NCI-H187 (cell line): ENCODE measurements around the gene MCEE.
"Not testable (repeated sequence)": the region's sequence is repeated elsewhere in the genome, so short reads cannot be mapped to it uniquely, and the experiment has no call there.

Experiments used
- DNase-seq, 2 experiments: peaks; one replicate each; lab custom pipeline; 2025; lab: John Stamatoyannopoulos, UW

MCEE gene

GRCh38 chr2:71130152-71130904 lies at the start of gene MCEE, which contains the start of gene MPHOSPH10:
MCEE (minus strand) TSS chr2:71130229; CDS start chr2:71130219, 10 bp downstream.
MPHOSPH10 (plus strand) TSS chr2:71130634; CDS start chr2:71130666, 32 bp downstream.
- DNase-seq = peak; percentile 71 to 73

- peak in 1 of 2 experiments; percentile 42 for DNase-seq
Measured at GRCh38 chr2:71178836-71179235, 48.8 kb upstream of the MCEE start.

GRCh38 chr2:71174207-71174606 lies 44.2 kb upstream of the MCEE start:
- DNase-seq = no peak

GRCh38 chr2:71173096-71173495 lies 43.1 kb upstream of the MCEE start:
- no peak for DNase-seq

GRCh38 chr2:71166812-71167211 lies 36.8 kb upstream of the MCEE start:
- DNase-seq = no peak

- DNase-seq = peak; percentile 3 to 34
Measured at GRCh38 chr2:71157124-71157793, 27.2 kb upstream of the MCEE start.

GRCh38 chr2:71156573-71156972 lies 26.5 kb upstream of the MCEE start:
- no peak for DNase-seq

- no peak for DNase-seq
Measured at GRCh38 chr2:71155846-71156245, 25.8 kb upstream of the MCEE start.

- no peak for DNase-seq
Measured at GRCh38 chr2:71154798-71155197, 24.8 kb upstream of the MCEE start.

- DNase-seq = no peak
Measured at GRCh38 chr2:71154279-71154678, 24.2 kb upstream of the MCEE start.

GRCh38 chr2:71153585-71154224 lies 23.7 kb upstream of the MCEE start:
- DNase-seq = no peak

GRCh38 chr2:71151620-71152019 lies 21.6 kb upstream of the MCEE start:
- no peak for DNase-seq

GRCh38 chr2:71150082-71150816 lies 20.2 kb upstream of the MCEE start:
- DNase-seq = no peak

- no peak for DNase-seq
Measured at GRCh38 chr2:71148506-71149063, 18.6 kb upstream of the MCEE start.

- DNase-seq = no peak
Measured at GRCh38 chr2:71143782-71144181, 13.8 kb upstream of the MCEE start.

- DNase-seq = no peak
Measured at GRCh38 chr2:71136174-71136573, 6.1 kb upstream of the MCEE start.

- no peak for DNase-seq
Measured at GRCh38 chr2:71133603-71134002, 3.6 kb upstream of the MCEE start.

GRCh38 chr2:71131387-71132166 lies 1.5 kb upstream of the MCEE start:
- DNase-seq = not testable (repeated sequence)

- DNase-seq = no peak
Measured at GRCh38 chr2:71130905-71131244, 846 bp upstream of the MCEE start.

GRCh38 chr2:71129902-71130151 lies 202 bp downstream of the MCEE start:
- DNase-seq = peak in 1 of 2 experiments; percentile 42

GRCh38 chr2:71129114-71129901 lies 721 bp downstream of the MCEE start:
- DNase-seq = no peak
